ENCODE results near the gene FUT2. TPM values are rescaled to one million over a fixed set of nuclear protein-coding genes. Genes with fewer than 3 reads are reported as not detected.
"Not testable (repeated sequence)": the region's sequence is repeated elsewhere in the genome, so short reads cannot be mapped to it uniquely, and the experiment has no call there.

The FUT2 gene
- total and polyA plus RNA-seq, 2 donors (not counting 1 experiment from before 2014, with no cell fraction given), result not detected

DNA sequence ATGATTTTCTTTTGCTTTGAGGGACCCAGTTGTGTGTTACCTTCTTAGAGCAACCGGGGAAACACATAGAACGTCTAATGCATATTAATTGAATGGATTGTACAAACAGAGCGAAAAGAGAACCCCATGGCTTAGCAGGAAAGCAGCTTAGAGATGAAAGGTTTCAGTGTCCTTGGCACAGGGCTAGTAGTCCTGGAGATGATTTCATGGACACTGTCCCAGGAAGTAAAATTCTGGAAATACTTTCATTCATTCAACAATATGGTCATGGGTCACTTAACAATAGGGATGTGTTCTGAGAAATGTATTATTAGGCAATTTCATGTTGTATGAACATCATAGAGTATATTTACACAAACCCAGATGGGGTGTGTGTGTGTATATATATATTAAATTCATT, 9.7 kb upstream of the FUT2 start:
- H3K27ac Mint-ChIP-seq, result no peak overlapping the region
- TF ChIP-seq EZH2 (IDR thresholded peaks at IDR 0.05; ENCODE audit: borderline replicate concordance, insufficient read depth, low read depth, low read length, poor library complexity, severe bottlenecking), result no peak
- TF ChIP-seq, protein P1, sequence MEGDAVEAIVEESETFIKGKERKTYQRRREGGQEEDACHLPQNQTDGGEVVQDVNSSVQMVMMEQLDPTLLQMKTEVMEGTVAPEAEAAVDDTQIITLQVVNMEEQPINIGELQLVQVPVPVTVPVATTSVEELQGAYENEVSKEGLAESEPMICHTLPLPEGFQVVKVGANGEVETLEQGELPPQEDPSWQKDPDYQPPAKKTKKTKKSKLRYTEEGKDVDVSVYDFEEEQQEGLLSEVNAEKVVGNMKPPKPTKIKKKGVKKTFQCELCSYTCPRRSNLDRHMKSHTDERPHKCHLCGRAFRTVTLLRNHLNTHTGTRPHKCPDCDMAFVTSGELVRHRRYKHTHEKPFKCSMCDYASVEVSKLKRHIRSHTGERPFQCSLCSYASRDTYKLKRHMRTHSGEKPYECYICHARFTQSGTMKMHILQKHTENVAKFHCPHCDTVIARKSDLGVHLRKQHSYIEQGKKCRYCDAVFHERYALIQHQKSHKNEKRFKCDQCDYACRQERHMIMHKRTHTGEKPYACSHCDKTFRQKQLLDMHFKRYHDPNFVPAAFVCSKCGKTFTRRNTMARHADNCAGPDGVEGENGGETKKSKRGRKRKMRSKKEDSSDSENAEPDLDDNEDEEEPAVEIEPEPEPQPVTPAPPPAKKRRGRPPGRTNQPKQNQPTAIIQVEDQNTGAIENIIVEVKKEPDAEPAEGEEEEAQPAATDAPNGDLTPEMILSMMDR (IDR thresholded peaks at IDR 0.05), result no peak
- no peaks in the 10 kb centered on the region for H4K20me1 ChIP-seq (ENCODE audit: control insufficient read depth, insufficient read depth, low read length, poor library complexity, severe bottlenecking)
- H3K4me3 ChIP-seq (ENCODE audit: control extremely low read depth in 1 of 5, extremely low read depth in 1 of 5, insufficient read depth in 1 of 5, low read depth in 2 of 5, low read length in 4 of 5), result no peak overlapping the region
- ChIA-PET POLR2A (interaction anchor here (0.6 kb wide), 1 partner anchor 40 kb away, joined by 3 read pairs; no protein-coding TSS in a partner anchor), CTCF (interaction anchor here (0.6 to 1.2 kb wide), 2 partner anchors 11 to 155 kb away, joined by 3 read pairs; no protein-coding TSS in a partner anchor)
- DNase-seq (no peak), ATAC-seq (ENCODE audit: low read depth) (no peak)
- H3K4me1 ChIP-seq (ENCODE audit: control insufficient read depth in 2 of 2, insufficient read depth in 2 of 2, low read length in 2 of 2), result no peaks in the 10 kb centered on the region
- H3K4me1 Mint-ChIP-seq, result peaks cover 2% of the 10 kb centered on the region
- no peak overlapping the region for H3K4me2 ChIP-seq (replicated peaks; ENCODE audit: low read depth, low read length, poor library complexity, severe bottlenecking)
- WGBS (ENCODE audit: insufficient coverage), result no CpG with 5 or more reads among the region's 3 CpGs
- no peaks in the 10 kb centered on the region for H3K9me3 ChIP-seq (ENCODE audit: control extremely low read depth in 1 of 3, control insufficient read depth in 2 of 3, insufficient read depth in 1 of 3, low read length in 2 of 3)
- H3K27ac ChIP-seq (ENCODE audit: low read length in 2 of 2), result no peak overlapping the region
- no peaks in the 10 kb centered on the region for H3K27me3 ChIP-seq (replicated peaks in 1 of 4; ENCODE audit: control extremely low read depth in 1 of 4, control insufficient read depth in 3 of 4, insufficient read depth in 4 of 4, low read length in 3 of 4)
- intact Hi-C loops (cut with micrococcal nuclease), result no loop called here
- no peaks in the 10 kb centered on the region for H3K9me3 Mint-ChIP-seq (ENCODE audit: insufficient read depth)
- H3K79me2 ChIP-seq (ENCODE audit: control insufficient read depth, insufficient read depth, low read length), result no peaks in the 10 kb centered on the region
- H2AFZ ChIP-seq (ENCODE audit: insufficient read depth, low read depth, low read length, poor library complexity, severe bottlenecking), result no peak overlapping the region
- no peaks in the 10 kb centered on the region for H3K27me3 Mint-ChIP-seq
- no peaks in the 10 kb centered on the region for H3K36me3 ChIP-seq (replicated peaks in 1 of 2; ENCODE audit: control extremely low read depth in 1 of 2, control insufficient read depth in 1 of 2, extremely low read depth in 1 of 2, insufficient read depth in 2 of 2, low read length in 1 of 2)
- H3K4me3 Mint-ChIP-seq, result no peak overlapping the region
- no peak overlapping the region for H3K9ac ChIP-seq (ENCODE audit: low read length)

DNA sequence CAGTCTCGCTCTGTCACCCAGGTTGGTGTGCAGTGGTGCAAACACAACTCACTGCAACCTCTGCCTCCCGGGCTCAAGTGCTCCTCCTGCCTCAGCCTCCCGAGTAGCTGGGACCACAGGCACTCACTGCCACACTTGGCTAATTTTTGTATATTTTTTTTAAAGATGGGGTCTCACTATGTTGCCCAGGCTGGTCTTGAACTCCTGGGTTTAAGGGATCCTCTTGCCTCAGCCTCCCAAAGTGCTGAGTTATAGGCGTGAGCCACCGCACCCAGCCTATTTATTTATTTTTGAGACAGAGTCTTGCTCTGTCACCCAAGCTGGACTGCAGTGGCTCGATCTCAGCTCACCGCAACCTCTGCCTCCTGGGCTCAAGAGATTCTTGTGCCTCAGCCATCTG, 9.1 kb upstream of the FUT2 start:
- H3K27ac ChIP-seq (ENCODE audit: low read length in 2 of 2); H3K27me3 Mint-ChIP-seq; H3K79me2 ChIP-seq (ENCODE audit: control insufficient read depth, insufficient read depth, low read length); H3K4me2 ChIP-seq (replicated peaks; ENCODE audit: low read depth, low read length, poor library complexity, severe bottlenecking); ATAC-seq (ENCODE audit: low read depth); H2AFZ ChIP-seq (ENCODE audit: insufficient read depth, low read depth, low read length, poor library complexity, severe bottlenecking); H3K9me3 ChIP-seq (ENCODE audit: control extremely low read depth in 1 of 3, control insufficient read depth in 2 of 3, insufficient read depth in 1 of 3, low read length in 2 of 3); H3K4me1 Mint-ChIP-seq; H3K36me3 ChIP-seq (replicated peaks in 1 of 2; ENCODE audit: control extremely low read depth in 1 of 2, control insufficient read depth in 1 of 2, extremely low read depth in 1 of 2, insufficient read depth in 2 of 2, low read length in 1 of 2); H4K20me1 ChIP-seq (ENCODE audit: control insufficient read depth, insufficient read depth, low read length, poor library complexity, severe bottlenecking); H3K4me3 Mint-ChIP-seq; H3K27ac Mint-ChIP-seq; H3K9ac ChIP-seq (ENCODE audit: low read length); H3K4me3 ChIP-seq (ENCODE audit: control extremely low read depth in 1 of 5, extremely low read depth in 1 of 5, insufficient read depth in 1 of 5, low read depth in 2 of 5, low read length in 4 of 5); H3K27me3 ChIP-seq (replicated peaks in 1 of 4; ENCODE audit: control extremely low read depth in 1 of 4, control insufficient read depth in 3 of 4, insufficient read depth in 4 of 4, low read length in 3 of 4); H3K9me3 Mint-ChIP-seq (ENCODE audit: insufficient read depth); DNase-seq; intact Hi-C loops (cut with micrococcal nuclease); H3K4me1 ChIP-seq (ENCODE audit: control insufficient read depth in 2 of 2, insufficient read depth in 2 of 2, low read length in 2 of 2): not testable (repeated sequence)
- 97% methylated on average over 4 of the region's 7 CpGs for WGBS (ENCODE audit: insufficient coverage)
- CTCF ChIA-PET, result interaction anchor here (0.6 to 1.6 kb wide), 2 partner anchors 11 to 155 kb away, joined by 3 read pairs; no protein-coding TSS in a partner anchor
- POLR2A ChIA-PET, result interaction anchor here (0.6 kb wide), 1 partner anchor 39 kb away, joined by 3 read pairs; no protein-coding TSS in a partner anchor
